ENCODE data around the gene ZFHX3. TPM values are rescaled to one million over a fixed set of nuclear protein-coding genes. Genes with fewer than 3 reads are reported as not detected.

The ZFHX3 gene
- total and polyA plus RNA-seq, 10 of the 15 experiments (the other 5 are each of a cell fraction or from before 2014, with no cell fraction given) = 0.68 to 8.6 (median 2.0) TPM

- no peak for ATAC-seq
- Histone ChIP-seq H2AFZ (ENCODE audit: control insufficient read depth, low read depth, low read length) (peak overlapping the region; percentile 37; the same call in 1 of the 2 replicates), H3K9ac (ENCODE audit: control insufficient read depth, insufficient read depth, low read length) (peak overlapping the region; percentile 41; the same call in 1 of the 2 replicates), H3K4me1 (ENCODE audit: control insufficient read depth, insufficient read depth, low read length) (peaks cover 42% of the 10 kb centered on the region), H4K20me1 (ENCODE audit: control insufficient read depth, insufficient read depth) (no peaks in the 10 kb centered on the region; the same call in 1 of the 2 replicates), H3K27me3 (replicated peaks in 1 of 2; ENCODE audit: control insufficient read depth in 2 of 2, insufficient read depth in 2 of 2, low read length in 1 of 2) (no peaks in the 10 kb centered on the region), H3K4me2 (ENCODE audit: control insufficient read depth, insufficient read depth) (peak overlapping the region; percentile 68), H3K79me2 (ENCODE audit: control insufficient read depth, insufficient read depth, low read length) (peaks cover 25% of the 10 kb centered on the region), H3K9me3 (replicated peaks; ENCODE audit: control insufficient read depth, insufficient read depth, low read length) (no peaks in the 10 kb centered on the region), H3K36me3 (ENCODE audit: control insufficient read depth in 2 of 2, insufficient read depth in 2 of 2, low read length in 1 of 2) (no peaks in the 10 kb centered on the region), H3K4me3 (peak overlapping the region; percentile 60), H3K27ac (ENCODE audit: control insufficient read depth, insufficient read depth) (peak overlapping the region; percentile 72)
- no TSS peak for BruUV-seq (replicated peaks)
- in situ Hi-C loops (cut with MboI) (loop anchor here (10.0 kb wide), 1 partner anchor 367 kb away; no protein-coding TSS in a partner anchor), intact Hi-C loops (cut with micrococcal nuclease; ENCODE audit: unreplicated experiment) (loop anchor here (10.0 kb wide), 3 partner anchors 163 to 367 kb away; no protein-coding TSS in a partner anchor)
- ChIA-PET RAD21 (ENCODE audit: unreplicated experiment) (interaction anchor here (0.6 to 2.8 kb wide), 10 partner anchors 11 to 847 kb away, joined by 3 to 10 read pairs (median 4); no protein-coding TSS in a partner anchor), SMC1A (ENCODE audit: uncharacterized antibody, unreplicated experiment) (interaction anchor here (0.9 to 3.7 kb wide), 7 partner anchors 12 to 847 kb away, joined by 3 to 16 read pairs (median 4); partner anchors contain the start of gene ZFHX3), CTCF (interaction anchor here (1.0 to 2.1 kb wide), 5 partner anchors 8 to 924 kb away, joined by 3 to 14 read pairs (median 3); no protein-coding TSS in a partner anchor), POLR2A (interaction anchor here (1.4 kb wide), 1 partner anchor 15 kb away, joined by 5 read pairs; no protein-coding TSS in a partner anchor)
- DNase-seq (ENCODE audit: low read depth, low spot score) = no peak
- 78% methylated on average over 9 of the region's 9 CpGs for WGBS (ENCODE audit: insufficient coverage, insufficient replicate concordance, low lambda C conversion rate, missing lambda C conversion rate)
- TF ChIP-seq RB1 (IDR thresholded peaks at IDR 0.05; ENCODE audit: borderline replicate concordance) = no peak
- TF ChIP-seq NFIC (IDR thresholded peaks at IDR 0.05; ENCODE audit: low read depth, low read length) = no peak
- no peak for TF ChIP-seq NR2C1 (IDR thresholded peaks at IDR 0.05)
- no peak for TF ChIP-seq JUNB (IDR thresholded peaks at IDR 0.05)
- TF ChIP-seq, protein P1, sequence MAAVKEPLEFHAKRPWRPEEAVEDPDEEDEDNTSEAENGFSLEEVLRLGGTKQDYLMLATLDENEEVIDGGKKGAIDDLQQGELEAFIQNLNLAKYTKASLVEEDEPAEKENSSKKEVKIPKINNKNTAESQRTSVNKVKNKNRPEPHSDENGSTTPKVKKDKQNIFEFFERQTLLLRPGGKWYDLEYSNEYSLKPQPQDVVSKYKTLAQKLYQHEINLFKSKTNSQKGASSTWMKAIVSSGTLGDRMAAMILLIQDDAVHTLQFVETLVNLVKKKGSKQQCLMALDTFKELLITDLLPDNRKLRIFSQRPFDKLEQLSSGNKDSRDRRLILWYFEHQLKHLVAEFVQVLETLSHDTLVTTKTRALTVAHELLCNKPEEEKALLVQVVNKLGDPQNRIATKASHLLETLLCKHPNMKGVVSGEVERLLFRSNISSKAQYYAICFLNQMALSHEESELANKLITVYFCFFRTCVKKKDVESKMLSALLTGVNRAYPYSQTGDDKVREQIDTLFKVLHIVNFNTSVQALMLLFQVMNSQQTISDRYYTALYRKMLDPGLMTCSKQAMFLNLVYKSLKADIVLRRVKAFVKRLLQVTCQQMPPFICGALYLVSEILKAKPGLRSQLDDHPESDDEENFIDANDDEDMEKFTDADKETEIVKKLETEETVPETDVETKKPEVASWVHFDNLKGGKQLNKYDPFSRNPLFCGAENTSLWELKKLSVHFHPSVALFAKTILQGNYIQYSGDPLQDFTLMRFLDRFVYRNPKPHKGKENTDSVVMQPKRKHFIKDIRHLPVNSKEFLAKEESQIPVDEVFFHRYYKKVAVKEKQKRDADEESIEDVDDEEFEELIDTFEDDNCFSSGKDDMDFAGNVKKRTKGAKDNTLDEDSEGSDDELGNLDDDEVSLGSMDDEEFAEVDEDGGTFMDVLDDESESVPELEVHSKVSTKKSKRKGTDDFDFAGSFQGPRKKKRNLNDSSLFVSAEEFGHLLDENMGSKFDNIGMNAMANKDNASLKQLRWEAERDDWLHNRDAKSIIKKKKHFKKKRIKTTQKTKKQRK (IDR thresholded peaks at IDR 0.05; ENCODE audit: low read depth, low read length) = no peak
- no peak for TF ChIP-seq ZNF622 (IDR thresholded peaks at IDR 0.05)
- no peak for TF ChIP-seq HDAC2 (IDR thresholded peaks at IDR 0.05)
- TF ChIP-seq BMI1 (IDR thresholded peaks at IDR 0.05; ENCODE audit: borderline replicate concordance) = no peak
- no peak for TF ChIP-seq SMC3 (IDR thresholded peaks at IDR 0.05; ENCODE audit: borderline replicate concordance, low read length)
- FAIRE-seq = no peak
Measured at GRCh38 chr16:73031984-73032383, 15.9 kb downstream of the ZFHX3 start.
